CD4-positive, alpha-beta memory T cell (primary cell): ENCODE results near the gene VMAC. TPM values are rescaled to one million over a fixed set of nuclear protein-coding genes. Genes with fewer than 3 reads are reported as not detected.

Experiments
- CTCF ChIA-PET: fragments of 350-600 bp; sonication (Branson Sonifier 250); formaldehyde crosslinking; loops from one replicate; lab custom pipeline; 2021; ENCODE audit warnings: inconsistent platforms; ENCODE audit not compliant: partially characterized antibody; lab: Charles Lee
- POLR2A ChIA-PET: fragments of 350-600 bp; sonication (Branson Sonifier 250); formaldehyde crosslinking; loops from one replicate; lab custom pipeline; 2021; ENCODE audit not compliant: partially characterized antibody; lab: Charles Lee
- DNase-seq, 5 donors: peaks; one replicate each; pipeline versions ENCODE4 v3.0.0 to v3.0.0-alpha.2; 2020 to 2022; ENCODE audit warnings: mixed read lengths in 1 of 5
- H3K27ac ChIP-seq: one replicate; pipeline ENCODE4 v1.7.0; 2013; ENCODE audit warnings: low read depth, low read length
- H3K27me3 ChIP-seq: 2 replicates; pipeline ENCODE4 v1.7.0; 2013; ENCODE audit warnings: mild to moderate bottlenecking, low read length, moderate library complexity; ENCODE audit not compliant: insufficient read depth
- H3K36me3 ChIP-seq: 2 replicates; pipeline ENCODE4 v1.7.0; 2013; ENCODE audit warnings: mild to moderate bottlenecking, low read length, moderate library complexity; ENCODE audit not compliant: insufficient read depth
- H3K4me1 ChIP-seq: 2 replicates; pipeline ENCODE4 v1.7.0; 2013; ENCODE audit warnings: mild to moderate bottlenecking, low read length, moderate library complexity; ENCODE audit not compliant: insufficient read depth
- H3K4me3 ChIP-seq, 2 donors: one replicate each; pipeline ENCODE4 v1.7.0; 2013; ENCODE audit warnings: low read length in 2 of 2, mild to moderate bottlenecking in 1 of 2
- H3K9me3 ChIP-seq, 2 donors: one replicate each; pipeline ENCODE4 v1.7.0; 2013; ENCODE audit warnings: low read length in 2 of 2, control low read depth in 1 of 2; ENCODE audit not compliant: control insufficient read depth in 1 of 2
- H3K27ac Mint-ChIP-seq, 7 donors: one replicate each; pipeline ENCODE4 v1.8.0; 2020 to 2021; ENCODE audit warnings: mixed read lengths in 7 of 7, mild to moderate bottlenecking in 6 of 7, inconsistent platforms in 3 of 7, moderate library complexity in 3 of 7
- H3K27me3 Mint-ChIP-seq, 2 donors: one replicate each; pipeline ENCODE4 v1.8.0; 2020 to 2021; ENCODE audit warnings: mixed read lengths in 2 of 2
- H3K36me3 Mint-ChIP-seq, 2 donors: one replicate each; pipeline ENCODE4 v1.8.0; 2020 to 2021; ENCODE audit warnings: mixed read lengths in 2 of 2, inconsistent platforms in 1 of 2, mild to moderate bottlenecking in 1 of 2
- H3K4me1 Mint-ChIP-seq, 4 donors: one replicate each; pipeline ENCODE4 v1.8.0; 2020 to 2021; ENCODE audit warnings: mixed read lengths in 4 of 4, mild to moderate bottlenecking in 1 of 4
- H3K4me3 Mint-ChIP-seq, 8 donors: one replicate each; pipeline ENCODE4 v1.8.0; 2020 to 2021; ENCODE audit warnings: mixed read lengths in 8 of 8, mild to moderate bottlenecking in 7 of 8, moderate library complexity in 6 of 8, inconsistent platforms in 3 of 8
- H3K9me3 Mint-ChIP-seq, 8 donors: one replicate each; pipeline ENCODE4 v1.8.0; 2020 to 2021; ENCODE audit warnings: mixed read lengths in 8 of 8, mild to moderate bottlenecking in 5 of 8, inconsistent platforms in 3 of 8, moderate library complexity in 1 of 8
- intact Hi-C: fragments of 100-400 bp; cut with micrococcal nuclease; formaldehyde crosslinking; loops from one replicate; pipeline ENCODE4 v1.15.1; 2023
- polyA plus RNA-seq, 2 donors: library from polyadenylated mRNA; unstranded; fragments of 300-500 nt; fragmentation: Illumina TruSeq; gene quantifications; one replicate each; pipeline ENCODE4 v1.2.3, GENCODE V29; 2021
- total RNA-seq, 2 experiments: library from RNA; stranded (reverse); gene quantifications; one replicate each; pipeline ENCODE4 v1.2.3, GENCODE V29; 2021

VMAC gene
- total and polyA plus RNA-seq, 4 experiments from 2014 or later: 5.6 to 37.5 (median 21.4) TPM

DNA sequence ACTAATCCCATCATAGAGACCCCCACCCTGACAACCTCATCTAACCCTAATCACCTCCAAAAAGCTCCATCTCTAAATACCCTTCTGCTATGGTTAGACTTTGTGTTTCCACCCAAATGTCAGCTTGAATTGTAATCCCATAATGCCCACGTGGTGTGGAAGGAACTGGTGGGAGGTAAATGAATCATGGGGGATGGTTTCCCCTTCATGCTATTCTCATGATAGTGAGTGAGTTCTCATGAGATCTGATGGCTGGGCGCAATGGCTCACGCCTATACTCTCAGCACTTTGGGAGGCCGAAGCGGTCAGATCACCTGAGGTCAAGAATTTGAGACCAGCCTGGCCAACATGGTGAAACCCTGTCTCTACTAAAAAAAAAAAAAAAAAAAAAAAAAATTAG is 2.6 kb downstream of the VMAC start:
- intact Hi-C loops: loop anchor here (10.0 kb wide), 1 partner anchor 1628 kb away; the partner anchor contains the start of gene PNPLA6

GRCh38 chr19:5908773-5909442 is 4.2 kb downstream of the VMAC start:
- H3K36me3 Mint-ChIP-seq: peaks cover 7 to 22% of the 10 kb centered on the region in 2 donors
- intact Hi-C loops: loop anchor here (10.0 kb wide), 1 partner anchor 1626 kb away; the partner anchor contains the start of gene PNPLA6
- POLR2A ChIA-PET: interaction anchor here (0.9 kb wide), 1 partner anchor 29 kb away, joined by 3 read pairs; no protein-coding TSS in a partner anchor

More for the DNA sequence above, 2.6 kb downstream of the VMAC start:
- Histone ChIP-seq H3K4me1 (peaks cover 27% of the 10 kb centered on the region), H3K9me3 (no peaks in the 10 kb centered on the region), H3K36me3 (peaks cover 6% of the 10 kb centered on the region), H3K27me3 (no peaks in the 10 kb centered on the region), H3K27ac (no peak overlapping the region), H3K4me3 (no peak overlapping the region)
- H3K9me3 Mint-ChIP-seq: peaks cover 0 to 4% (median 0%) of the 10 kb centered on the region in 8 donors
- peak overlapping the region in 4 of 7 donors; percentile 27 to 69 (median 34) for H3K27ac Mint-ChIP-seq
- peak overlapping the region in 4 of 8 donors; percentile 26 to 57 (median 46) for H3K4me3 Mint-ChIP-seq
- H3K4me1 Mint-ChIP-seq: peaks cover 10 to 41% (median 25%) of the 10 kb centered on the region in 4 donors
- H3K27me3 Mint-ChIP-seq: no peaks in the 10 kb centered on the region
- CTCF ChIA-PET: interaction anchor here (1.4 kb wide), 1 partner anchor 54 kb away, joined by 3 read pairs; no protein-coding TSS in a partner anchor
- peaks cover 7 to 30% of the 10 kb centered on the region in 2 donors for H3K36me3 Mint-ChIP-seq
- no peak for DNase-seq
- POLR2A ChIA-PET: no interaction called here

GRCh38 chr19:5910638-5910907 is 5.9 kb downstream of the VMAC start:
- DNase-seq: no peak
- no peaks in the 10 kb centered on the region for H3K27me3 ChIP-seq
- Mint-ChIP-seq H3K27ac (no peak overlapping the region), H3K27me3 (no peaks in the 10 kb centered on the region), H3K9me3 (peaks cover 0 to 4% (median 0%) of the 10 kb centered on the region in 8 donors), H3K36me3 (peaks cover 7 to 17% of the 10 kb centered on the region in 2 donors), H3K4me1 (peaks cover 7 to 19% (median 13%) of the 10 kb centered on the region in 4 donors), H3K4me3 (no peak overlapping the region)
- H3K4me3 ChIP-seq: no peak overlapping the region
- POLR2A ChIA-PET: no interaction called here
- CTCF ChIA-PET: no interaction called here
- no peaks in the 10 kb centered on the region for H3K9me3 ChIP-seq
- H3K27ac ChIP-seq: no peak overlapping the region
- H3K4me1 ChIP-seq: peaks cover 11% of the 10 kb centered on the region
- H3K36me3 ChIP-seq: peaks cover 6% of the 10 kb centered on the region
- intact Hi-C loops: no loop called here

More at GRCh38 chr19:5908773-5909442, 4.2 kb downstream of the VMAC start:
- H3K27me3 Mint-ChIP-seq: no peaks in the 10 kb centered on the region
- Histone ChIP-seq H3K9me3 (no peaks in the 10 kb centered on the region), H3K27ac (no peak overlapping the region), H3K4me3 (no peak overlapping the region), H3K36me3 (peaks cover 6% of the 10 kb centered on the region), H3K27me3 (no peaks in the 10 kb centered on the region), H3K4me1 (peaks cover 17% of the 10 kb centered on the region)
- CTCF ChIA-PET: no interaction called here
- H3K27ac Mint-ChIP-seq: no peak overlapping the region
- no peak overlapping the region for H3K4me3 Mint-ChIP-seq
- H3K4me1 Mint-ChIP-seq: peaks cover 7 to 29% (median 17%) of the 10 kb centered on the region in 4 donors
- no peak for DNase-seq
- peaks cover 0 to 1% (median 0%) of the 10 kb centered on the region in 8 donors for H3K9me3 Mint-ChIP-seq

- peaks cover 8 to 23% of the 10 kb centered on the region in 2 donors for H3K36me3 Mint-ChIP-seq
- H3K27me3 ChIP-seq: no peaks in the 10 kb centered on the region
- H3K27ac Mint-ChIP-seq: no peak overlapping the region
- H3K4me1 Mint-ChIP-seq: peaks cover 6 to 14% (median 9%) of the 10 kb centered on the region in 4 donors
- ChIA-PET CTCF (no interaction called here), POLR2A (no interaction called here)
- H3K36me3 ChIP-seq: peaks cover 13% of the 10 kb centered on the region
- no peak overlapping the region for H3K4me3 Mint-ChIP-seq
- intact Hi-C loops: no loop called here
- H3K9me3 ChIP-seq: no peaks in the 10 kb centered on the region
- no peaks in the 10 kb centered on the region for H3K27me3 Mint-ChIP-seq
- peaks cover 3% of the 10 kb centered on the region for H3K4me1 ChIP-seq
- DNase-seq: no peak
- H3K9me3 Mint-ChIP-seq: peaks cover 0 to 4% (median 0%) of the 10 kb centered on the region in 8 donors
- H3K27ac ChIP-seq: no peak overlapping the region
- H3K4me3 ChIP-seq: no peak overlapping the region
Measured at GRCh38 chr19:5911366-5911765, 6.7 kb downstream of the VMAC start.

GRCh38 chr19:5913739-5914357 is 9.2 kb downstream of the VMAC start, which contains the start of gene CAPS:
Gene CAPS, plus strand, starts transcription at chr19:5914254. Its CDS starts 153 bp downstream, at chr19:5914407.
- H3K27ac Mint-ChIP-seq: peak within 1 kb of the TSS in 3 of 7 donors; percentile 9 to 70 (median 42)
- Histone ChIP-seq H3K9me3 (no peaks in the 10 kb centered on the region), H3K4me3 (no peak within 1 kb of the TSS), H3K27me3 (no peaks in the 10 kb centered on the region), H3K4me1 (no peaks in the 10 kb centered on the region), H3K36me3 (peaks cover 35% of the 10 kb centered on the region), H3K27ac (no peak within 1 kb of the TSS)
- CTCF ChIA-PET: no interaction called here
- DNase-seq: no peak
- H3K36me3 Mint-ChIP-seq: peaks cover 10 to 33% of the 10 kb centered on the region in 2 donors
- H3K4me3 Mint-ChIP-seq: no peak within 1 kb of the TSS
- H3K9me3 Mint-ChIP-seq: peaks cover 0 to 4% (median 0%) of the 10 kb centered on the region in 8 donors
- H3K4me1 Mint-ChIP-seq: no peaks in the 10 kb centered on the region
- H3K27me3 Mint-ChIP-seq: no peaks in the 10 kb centered on the region
- intact Hi-C loops: no loop called here
- POLR2A ChIA-PET: interaction anchor here (0.7 to 2.8 kb wide), 2 partner anchors 9 to 48 kb away, joined by 3 to 7 read pairs; partner anchors contain the start of gene VMAC

DNA sequence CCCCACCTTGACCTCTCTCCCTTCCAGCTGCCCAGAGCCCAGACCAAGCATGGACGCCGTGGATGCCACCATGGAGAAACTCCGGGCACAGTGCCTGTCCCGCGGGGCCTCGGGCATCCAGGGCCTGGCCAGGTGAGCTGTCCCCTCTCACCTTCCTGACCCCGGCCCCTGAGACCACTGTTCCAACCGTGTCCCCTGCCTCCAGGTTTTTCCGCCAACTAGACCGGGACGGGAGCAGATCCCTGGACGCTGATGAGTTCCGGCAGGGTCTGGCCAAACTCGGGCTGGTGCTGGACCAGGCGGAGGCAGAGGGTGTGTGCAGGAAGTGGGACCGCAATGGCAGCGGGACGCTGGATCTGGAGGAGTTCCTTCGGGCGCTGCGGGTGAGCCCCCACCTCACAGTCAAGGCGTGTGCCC is 9.7 kb downstream of the VMAC start:
- ChIA-PET POLR2A (interaction anchor here (0.7 to 2.8 kb wide), 2 partner anchors 10 to 48 kb away, joined by 3 to 7 read pairs; partner anchors contain the start of gene VMAC), CTCF (no interaction called here)
- H3K27me3 ChIP-seq: no peaks in the 10 kb centered on the region

More for the DNA sequence above, 9.7 kb downstream of the VMAC start:
- Histone ChIP-seq H3K4me3 (no peak overlapping the region), H3K4me1 (no peaks in the 10 kb centered on the region), H3K27ac (no peak overlapping the region), H3K9me3 (no peaks in the 10 kb centered on the region), H3K36me3 (peaks cover 40% of the 10 kb centered on the region)
- intact Hi-C loops: no loop called here
- no peaks in the 10 kb centered on the region for H3K27me3 Mint-ChIP-seq
- H3K4me1 Mint-ChIP-seq: no peaks in the 10 kb centered on the region
- no peak overlapping the region for H3K27ac Mint-ChIP-seq
- no peak for DNase-seq
- H3K4me3 Mint-ChIP-seq: no peak overlapping the region
- peaks cover 0 to 4% (median 0%) of the 10 kb centered on the region in 8 donors for H3K9me3 Mint-ChIP-seq
- H3K36me3 Mint-ChIP-seq: peaks cover 14 to 35% of the 10 kb centered on the region in 2 donors
